HG02943 (cell line): ENCODE data around the gene LDLRAD4.

Experiments used
- ATAC-seq: cut with Tn5 transposase; IDR thresholded peaks from one replicate; pipeline ENCODE4 v1.9.1; 2021; ENCODE audit warnings: mild to moderate bottlenecking, low read depth, moderate library complexity; ENCODE audit not compliant: unreplicated experiment

LDLRAD4 gene

DNA sequence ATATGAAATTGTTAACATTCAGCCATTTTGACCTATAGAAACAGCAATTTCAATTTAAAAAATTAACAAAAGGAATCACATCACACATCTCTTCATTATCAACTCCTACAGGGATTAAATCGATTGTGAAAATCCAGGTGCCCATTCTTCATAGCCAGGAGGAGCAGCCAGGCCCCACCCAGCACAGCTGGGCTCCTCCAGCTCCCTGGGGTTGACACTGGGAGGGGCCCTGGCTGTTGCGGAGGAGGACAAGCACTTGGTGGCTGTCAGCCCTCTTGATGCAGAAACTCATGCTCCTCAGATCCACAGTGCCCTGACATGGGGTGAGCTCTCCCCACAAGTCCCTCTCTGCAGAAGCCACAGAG lies 408.0 kb downstream of the LDLRAD4 start:
- no peak for ATAC-seq

DNA sequence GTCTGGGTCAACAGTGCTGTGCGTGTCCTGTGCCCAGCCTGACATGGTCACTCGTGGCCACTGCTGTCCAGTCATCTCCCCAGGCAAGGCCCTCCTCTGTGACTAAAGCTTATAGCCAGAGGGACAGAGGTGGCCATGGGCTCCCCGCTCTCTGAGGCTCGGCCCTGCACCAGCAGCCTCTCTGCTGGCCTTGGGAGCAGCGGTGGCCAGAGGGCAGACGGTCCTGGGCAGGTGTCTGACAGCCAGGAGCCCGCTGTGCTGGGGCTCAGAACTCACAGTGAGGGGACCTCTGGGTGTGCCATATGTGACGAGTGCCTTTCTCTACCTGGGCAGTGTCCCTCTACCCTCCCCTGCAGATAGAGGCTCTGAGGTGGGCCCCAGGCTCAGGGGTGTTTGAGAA lies 409.1 kb downstream of the LDLRAD4 start:
- ATAC-seq = no peak

DNA sequence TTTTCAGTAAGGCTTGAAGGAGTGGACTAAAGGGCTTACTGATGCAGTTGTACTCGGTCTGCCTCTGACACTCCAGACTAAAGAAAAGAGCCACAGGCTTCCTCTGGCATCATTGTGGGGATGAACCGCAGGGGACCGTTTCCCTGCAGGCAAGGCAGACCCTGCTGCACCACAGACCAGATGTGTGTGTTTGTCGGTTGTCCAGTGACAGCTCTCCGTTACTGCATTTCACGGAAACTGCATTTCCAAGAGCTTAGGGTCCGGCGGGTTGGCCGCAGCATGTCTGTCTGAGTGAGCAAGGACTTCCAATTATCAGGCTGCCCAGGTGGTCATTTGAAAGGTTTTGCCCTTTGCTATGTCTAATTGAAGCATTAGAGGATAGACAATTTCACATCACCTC lies 409.7 kb downstream of the LDLRAD4 start:
- no peak for ATAC-seq

DNA sequence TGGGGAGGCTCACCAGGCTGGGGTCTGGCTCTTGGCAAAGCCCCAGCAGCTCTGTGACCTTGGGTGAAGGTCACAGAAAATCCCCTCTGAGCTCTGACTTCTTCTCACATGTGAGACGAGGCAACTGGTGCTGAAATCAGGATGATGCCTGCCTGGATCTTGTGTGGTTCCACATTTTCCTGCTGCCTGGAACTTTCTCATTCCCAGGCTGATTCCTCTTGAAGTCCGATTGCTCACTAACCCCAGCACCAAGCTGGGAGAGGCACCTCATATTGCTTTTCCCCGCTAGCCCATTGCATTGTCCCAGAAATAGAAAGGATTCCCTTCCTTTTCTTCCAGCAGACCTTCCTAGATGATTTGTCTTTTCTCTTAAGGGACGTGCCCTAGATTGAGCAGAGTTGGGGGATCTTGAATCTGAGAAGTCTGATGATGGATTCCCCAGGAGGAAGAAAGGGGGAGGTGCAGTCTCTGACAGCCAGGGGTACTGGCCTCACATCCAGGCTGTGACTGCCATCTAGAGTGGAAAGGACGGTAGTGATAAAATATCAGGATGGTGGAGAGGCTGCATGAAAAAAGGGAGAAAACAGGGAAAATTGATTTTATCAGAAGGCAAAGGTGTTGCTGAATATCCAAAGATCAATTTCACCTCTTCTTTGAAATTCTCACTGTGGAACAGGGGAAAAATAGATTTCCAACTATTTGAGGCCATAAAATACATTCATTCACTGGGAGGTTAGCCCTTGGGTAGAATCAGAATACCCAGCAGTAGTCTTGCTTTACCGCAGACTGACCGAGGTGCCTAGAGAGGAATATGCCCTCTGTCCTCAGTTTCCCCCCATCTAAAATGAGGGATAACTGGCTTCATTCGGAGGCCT lies 411.5 kb downstream of the LDLRAD4 start:
- peak; percentile 64 for ATAC-seq

DNA sequence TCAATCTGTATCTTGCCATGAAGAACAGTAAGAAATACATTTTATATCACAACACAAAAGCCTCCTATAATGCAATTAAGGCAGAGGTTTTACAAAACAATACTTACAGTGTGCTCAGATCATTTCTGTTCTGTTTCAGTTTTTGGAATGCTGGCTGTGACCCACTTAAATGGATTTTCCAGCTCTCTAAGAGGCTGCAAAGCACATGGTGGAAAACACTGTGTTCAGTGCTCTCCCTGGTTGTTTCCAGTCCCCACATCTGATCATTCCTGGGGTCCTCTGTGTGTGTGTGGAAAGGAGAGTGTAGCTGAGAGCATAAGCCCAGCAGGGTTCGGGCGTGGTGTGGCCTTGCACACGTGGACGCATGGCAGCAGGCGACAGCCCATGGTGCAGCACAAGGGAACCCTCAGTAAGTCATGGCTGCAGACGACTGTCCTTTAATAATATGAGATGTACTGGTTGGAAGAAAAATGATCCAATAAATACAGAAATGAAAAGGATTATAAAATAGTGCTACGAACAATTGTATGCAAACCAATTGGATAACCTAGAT lies 412.2 kb downstream of the LDLRAD4 start:
- no peak for ATAC-seq

DNA sequence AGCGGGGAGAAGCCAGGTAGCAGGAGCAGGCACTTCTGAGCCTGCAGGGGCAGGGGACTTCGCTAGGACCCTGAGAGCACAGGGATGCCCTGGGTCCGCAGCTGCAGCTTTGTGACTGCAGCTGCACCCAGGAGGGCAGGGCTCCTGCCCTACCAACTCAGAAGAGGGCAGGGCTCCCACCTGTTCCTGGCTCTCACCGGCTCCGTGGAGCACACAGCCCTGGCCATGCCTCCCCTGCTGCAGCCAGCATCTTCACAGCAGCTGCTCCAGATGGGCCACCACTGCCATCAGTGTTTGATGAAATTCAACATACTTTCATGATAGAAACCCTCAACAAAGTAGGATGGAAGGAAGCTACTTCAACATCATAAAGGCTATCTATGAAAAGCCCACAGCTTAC lies 415.1 kb downstream of the LDLRAD4 start:
- ATAC-seq = no peak

DNA sequence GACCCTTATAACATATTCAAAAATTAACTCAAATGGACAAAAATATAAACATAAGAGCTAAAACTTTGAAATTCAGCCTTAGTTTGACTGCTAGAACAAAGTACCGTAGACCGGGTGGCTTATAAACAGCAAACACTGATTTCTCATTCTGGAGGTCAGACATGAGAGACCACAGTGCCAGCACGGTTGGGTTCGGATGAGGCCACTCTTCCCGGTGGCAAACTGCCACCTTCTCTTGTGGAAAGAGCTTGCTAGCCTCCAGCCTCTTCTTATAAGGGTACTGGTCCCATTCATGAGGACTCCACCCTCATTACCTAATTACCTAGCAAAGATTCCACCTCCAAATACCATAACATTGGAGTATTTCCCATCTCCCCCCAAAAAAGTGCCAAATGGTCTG lies 416.5 kb downstream of the LDLRAD4 start:
- ATAC-seq = no peak

DNA sequence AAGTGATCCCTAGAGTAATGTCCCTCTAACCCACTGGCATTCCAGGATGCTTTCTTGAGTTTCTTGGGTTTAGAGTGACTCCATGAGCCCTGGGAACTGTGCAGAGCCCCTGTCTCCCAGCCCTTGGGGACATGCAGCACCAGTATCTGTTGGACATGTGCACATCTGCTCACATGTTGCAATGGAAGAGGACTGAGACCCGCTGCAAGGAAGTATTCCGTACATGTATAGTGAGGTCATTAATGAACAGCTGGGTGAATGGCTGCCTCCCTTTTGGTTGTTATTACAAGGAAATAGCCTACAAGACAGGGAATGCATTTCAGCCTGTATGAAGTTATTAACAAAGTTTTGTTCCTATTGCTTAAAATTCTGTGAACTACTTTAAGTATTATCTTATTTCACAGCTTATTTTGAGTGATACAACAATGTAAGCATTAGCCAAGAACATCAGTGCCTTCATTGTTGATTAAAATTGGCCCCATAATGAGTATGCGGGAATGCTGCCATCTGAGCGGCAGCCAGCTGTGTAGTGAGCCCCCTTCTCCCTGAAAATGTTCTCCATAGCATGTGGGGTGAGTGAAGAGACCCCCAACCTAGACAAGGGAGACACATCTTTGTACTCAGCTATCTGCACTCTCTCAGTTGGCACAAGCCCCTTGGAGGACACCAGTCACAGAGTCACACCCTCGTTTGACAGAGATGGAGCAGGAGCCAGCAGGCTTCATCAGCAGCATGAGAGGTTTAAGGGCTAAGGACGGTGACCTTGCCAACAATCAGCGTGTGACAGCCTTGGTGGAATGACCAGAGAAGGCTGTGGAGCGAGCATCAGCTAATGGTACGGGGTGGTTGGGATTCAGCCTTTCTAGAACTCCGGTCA lies 420.4 kb downstream of the LDLRAD4 start:
- ATAC-seq = no peak

DNA sequence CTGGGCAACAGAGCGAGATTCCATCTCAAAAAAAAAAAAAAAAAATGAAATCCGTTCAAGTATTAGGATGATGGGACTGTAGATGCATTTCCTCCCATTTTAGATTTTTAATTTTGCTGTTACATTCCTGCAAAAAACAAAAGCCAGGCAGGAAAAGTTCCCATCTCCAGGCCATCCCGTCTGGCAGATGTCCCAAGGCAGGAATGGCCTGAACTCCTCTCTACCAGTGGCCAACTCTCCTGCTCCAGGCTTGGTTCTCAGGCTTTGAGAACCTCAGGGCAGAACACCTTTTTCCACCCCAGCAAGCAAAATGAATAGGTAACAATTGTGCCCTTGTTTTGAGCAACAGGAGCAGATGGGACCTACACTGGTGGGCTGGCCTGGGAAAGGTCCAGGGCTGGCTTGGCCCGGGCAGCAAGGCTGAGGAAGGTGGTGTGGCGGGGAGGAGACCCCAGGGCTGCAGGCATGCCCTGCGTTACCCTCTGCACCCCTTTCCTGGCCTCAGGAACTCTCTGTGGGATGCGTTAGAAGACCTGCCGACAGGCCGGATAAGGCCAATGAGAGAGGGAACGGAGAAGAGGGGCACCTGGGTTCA lies 421.8 kb downstream of the LDLRAD4 start:
- no peak for ATAC-seq

DNA sequence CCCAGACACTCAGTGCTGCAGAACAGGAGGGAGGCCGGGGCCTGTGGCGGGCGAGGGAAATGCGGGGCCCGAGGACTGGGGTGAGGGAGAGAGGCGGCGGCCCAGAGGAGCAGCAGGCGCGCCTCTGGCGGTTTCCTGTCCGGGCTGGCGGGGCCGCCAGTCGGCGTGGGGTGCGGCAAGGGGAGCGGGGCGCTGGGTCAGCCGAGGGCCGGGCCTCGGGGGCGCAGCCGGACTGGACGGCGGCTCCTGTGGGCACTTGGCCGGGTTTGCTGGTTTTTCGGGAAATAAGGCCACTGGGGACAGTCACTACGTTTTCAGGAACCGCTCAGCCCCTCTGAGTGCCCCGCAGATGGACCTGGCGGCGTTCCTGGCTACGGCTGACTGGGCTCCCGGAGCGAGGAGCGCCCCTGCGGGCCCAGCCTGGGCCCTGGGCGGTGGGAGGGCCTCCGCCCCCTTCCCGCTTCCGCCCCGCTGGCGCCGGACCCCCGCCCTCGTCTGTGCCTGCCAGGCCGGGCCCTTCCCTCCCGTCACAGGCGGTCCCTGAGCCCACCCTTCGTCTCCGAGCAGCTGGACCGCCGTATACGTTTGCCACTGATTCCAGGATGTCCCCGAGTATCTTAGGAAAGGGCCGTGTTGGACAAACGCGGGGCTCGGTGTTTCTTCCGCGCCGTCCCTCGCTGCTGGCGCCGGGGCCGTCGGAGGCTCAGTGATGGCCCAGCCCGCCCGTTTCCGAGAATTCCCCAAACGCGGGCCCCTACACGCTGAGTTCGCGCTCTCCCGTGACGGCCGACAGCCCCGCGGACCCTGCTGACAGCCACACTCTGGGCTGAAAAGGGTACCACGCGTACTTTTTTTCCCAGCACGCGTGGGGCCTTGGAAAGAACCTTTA lies 423.2 kb downstream of the LDLRAD4 start:
- no peak for ATAC-seq

DNA sequence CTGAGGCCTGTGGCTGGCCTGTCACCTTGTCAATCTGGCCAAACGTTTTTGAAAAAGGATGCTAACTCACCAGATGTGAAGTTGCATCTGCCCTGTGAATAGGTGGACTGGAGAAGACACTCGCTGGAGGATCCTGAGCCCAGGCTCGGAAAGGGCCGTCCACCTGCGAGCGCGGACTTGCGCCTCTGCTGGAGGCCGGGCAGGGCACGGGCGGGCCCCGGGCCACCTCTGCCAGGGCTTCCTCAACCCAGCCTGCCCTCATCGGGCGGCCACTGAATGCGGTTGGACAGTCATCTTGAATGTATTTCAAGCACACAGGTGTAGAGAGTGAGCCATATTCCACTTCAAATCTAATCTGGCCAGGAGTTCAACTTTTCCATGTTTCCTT lies 423.9 kb downstream of the LDLRAD4 start:
- ATAC-seq = no peak

DNA sequence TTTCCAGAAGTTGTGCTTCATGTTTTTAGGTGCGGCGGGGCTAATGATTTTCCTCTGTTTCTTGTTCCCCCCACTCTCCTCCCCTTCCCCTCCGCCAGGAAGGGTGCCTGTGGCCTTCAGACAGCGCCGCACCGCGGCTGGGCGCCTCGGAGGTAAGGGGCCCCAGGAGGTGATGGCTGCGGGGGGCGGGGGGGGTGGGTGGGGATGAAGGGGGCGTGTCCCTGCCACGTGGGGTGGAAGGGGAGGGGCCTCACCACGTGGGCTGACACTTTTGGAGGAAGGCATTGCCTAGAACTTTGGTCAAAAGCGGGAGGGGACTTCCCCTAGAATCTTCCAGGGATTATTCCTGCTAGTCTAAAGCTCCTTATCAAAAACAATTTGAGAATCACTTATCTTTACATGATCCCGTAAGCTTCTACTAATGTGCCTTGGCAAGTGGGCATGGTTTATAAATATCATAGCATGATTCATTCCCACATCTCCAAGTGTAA lies 424.7 kb downstream of the LDLRAD4 start:
- no peak for ATAC-seq

DNA sequence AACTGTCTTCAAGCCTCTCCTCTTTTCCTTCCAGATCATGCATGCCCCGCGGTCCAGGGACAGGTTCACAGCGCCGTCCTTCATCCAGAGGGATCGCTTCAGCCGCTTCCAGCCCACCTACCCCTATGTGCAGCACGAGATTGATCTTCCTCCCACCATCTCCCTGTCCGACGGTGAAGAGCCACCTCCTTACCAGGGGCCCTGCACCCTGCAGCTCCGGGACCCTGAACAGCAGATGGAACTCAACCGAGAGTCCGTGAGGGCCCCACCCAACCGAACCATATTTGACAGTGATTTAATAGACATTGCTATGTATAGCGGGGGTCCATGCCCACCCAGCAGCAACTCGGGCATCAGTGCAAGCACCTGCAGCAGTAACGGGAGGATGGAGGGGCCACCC lies 426.5 kb downstream of the LDLRAD4 start:
- no peak for ATAC-seq

DNA sequence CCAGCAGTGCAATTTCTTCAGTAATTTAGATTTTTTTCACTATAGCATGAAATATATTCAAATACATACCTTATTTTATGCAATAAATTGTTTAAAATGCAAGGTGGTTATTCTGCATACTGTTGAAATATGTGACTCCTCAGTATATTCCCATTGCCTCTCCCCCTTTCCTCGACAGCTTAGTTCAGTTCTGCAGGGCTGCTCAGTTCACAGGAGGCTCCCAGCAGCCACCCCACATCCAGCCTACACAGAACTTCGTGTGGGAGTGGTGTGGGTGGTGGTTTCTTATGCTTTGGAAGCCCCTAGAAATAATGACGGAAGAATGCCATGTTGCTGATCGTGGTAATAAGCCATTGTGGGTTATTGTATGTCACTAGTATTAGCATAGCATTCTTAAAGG lies 428.1 kb downstream of the LDLRAD4 start:
- no peak for ATAC-seq

DNA sequence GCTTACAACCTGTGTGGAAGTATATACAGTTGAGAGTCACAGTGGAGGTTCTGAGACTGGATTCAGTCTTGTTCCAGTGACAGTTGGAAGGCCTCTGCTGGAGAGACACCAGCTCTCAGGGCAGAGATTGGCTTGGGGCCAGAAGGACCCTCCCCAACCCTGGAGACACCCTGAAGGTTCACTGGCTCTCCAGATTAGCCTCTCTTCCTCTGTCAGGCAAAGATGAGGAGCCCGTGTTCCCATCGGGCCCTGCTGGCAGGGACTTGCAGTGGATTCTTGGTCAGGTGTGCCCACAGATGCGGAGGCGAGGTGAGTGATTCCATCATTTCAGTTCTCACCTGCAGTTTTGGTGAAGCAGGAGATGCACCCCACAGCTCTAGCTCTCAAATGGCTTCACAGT lies 429.2 kb downstream of the LDLRAD4 start:
- ATAC-seq = no peak

DNA sequence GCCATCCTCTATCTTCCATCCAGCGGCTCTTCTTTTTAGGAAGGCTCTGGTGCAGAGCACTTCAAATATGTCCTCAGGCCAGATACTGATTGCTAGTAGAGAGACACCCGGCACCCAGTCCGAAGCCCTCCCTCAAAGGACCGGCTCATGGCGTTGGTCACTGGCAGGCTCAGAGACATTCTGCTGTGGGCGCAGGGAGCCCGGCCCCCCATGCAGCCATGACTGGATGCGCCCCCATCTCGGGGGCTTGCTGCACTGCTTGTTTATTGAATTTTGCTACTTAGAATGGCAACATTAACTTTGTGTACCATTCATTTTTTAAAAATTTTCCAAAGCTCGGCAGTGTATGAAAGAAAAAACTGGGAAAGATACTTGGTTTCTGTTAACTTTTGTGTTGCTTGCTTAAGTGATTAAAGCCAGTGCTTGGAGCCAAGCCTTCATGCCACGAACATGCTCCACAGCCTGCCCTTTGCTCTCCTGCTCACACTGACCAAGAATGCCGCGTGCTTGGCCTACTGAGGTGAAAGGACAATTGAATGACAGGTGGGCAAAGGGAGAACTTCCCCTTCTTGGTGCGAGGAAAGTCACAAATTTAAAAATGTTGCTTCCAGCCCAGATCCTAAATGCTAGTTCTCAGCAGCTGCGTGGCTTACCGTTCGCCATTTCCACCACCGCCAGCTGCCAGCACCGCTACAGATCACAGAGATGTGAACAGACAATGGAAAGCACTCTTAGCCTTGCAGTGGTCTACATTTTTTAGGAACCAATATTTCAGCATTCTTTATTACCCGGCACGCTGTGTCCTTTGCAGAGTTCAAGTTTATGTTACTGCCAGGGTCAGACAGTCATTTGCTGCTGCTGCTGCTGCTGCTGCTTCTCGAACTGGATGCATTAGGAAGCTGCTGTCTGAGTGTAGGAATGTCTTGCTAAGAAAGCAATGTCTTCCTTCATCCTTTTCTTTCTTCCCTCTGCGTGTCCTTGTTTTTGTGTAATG lies 431.1 kb downstream of the LDLRAD4 start:
- no peak for ATAC-seq

DNA sequence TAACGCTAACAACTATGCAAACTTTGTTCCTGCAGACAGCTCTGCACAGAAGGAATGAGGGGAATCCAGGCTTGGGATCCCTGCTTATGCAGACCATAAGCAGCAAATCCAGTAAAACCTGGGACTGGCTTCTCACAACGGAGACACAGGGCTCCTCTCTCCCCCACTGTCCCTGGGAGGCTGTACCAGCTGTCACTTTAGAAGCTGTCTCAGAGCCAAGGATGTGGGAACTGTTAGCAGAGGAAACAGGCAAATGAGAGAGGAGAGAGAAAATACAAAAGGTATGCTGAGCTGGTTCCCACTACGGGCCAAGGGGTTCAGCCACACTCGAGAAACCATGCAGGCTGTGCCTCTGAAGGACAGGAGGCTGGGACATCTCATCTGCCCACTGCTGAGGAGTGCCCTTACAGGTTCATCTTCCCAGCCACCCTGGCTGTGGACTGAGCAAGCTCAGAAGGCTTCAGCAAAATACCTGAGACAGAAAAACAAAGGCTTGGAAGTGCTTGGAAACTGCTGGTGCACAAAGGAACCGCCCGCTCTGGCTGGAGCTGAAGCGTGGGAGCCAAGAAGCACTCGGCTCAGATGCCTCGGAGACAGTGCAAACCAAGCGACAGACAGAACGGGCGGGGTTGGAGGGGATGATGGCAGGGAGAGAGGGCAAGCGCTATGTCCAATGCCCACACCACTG lies 435.3 kb downstream of the LDLRAD4 start:
- no peak for ATAC-seq

DNA sequence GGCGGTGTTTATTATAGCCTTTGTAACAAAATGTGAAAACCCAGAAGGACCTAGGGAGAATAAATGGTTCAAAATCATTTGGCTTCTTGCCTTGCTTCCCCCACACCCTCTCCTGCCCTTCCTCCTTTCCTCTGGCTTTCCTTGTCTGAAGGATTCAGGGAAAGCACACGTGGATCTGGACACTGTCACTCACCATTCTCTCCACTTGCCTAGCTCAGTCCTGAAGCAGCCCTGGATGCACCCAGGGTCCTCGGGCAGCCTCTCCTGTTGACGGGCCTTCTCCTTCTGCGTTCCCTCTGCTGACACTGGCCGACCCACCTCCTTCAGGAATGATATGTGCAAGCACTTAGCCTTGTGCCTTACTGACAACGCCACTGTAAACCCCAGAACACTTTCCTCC lies 439.4 kb downstream of the LDLRAD4 start:
- ATAC-seq = no peak
